ENCODE results near the gene TNFAIP1.

The TNFAIP1 gene

DNA sequence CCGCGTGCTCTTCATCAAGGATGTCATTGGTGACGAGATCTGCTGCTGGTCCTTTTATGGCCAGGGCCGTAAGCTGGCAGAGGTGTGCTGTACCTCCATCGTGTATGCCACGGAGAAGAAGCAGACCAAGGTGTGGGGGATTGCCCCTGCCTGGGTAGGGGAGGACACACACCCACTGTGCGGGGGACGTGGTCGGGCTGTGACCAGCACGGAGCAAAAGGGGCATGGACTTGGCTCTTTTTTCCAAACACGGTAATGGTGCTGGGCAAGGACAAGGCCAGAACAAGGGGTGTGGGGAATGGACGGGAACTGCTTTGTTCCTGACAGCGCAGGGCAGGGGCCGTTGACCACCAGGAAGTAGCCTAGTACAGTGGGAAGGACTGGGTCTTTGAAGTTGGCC is 6.8 kb downstream of the TNFAIP1 start:
- TF ChIP-seq NFRKB (IDR thresholded peaks at IDR 0.05) (no peak), L3MBTL2 (conservative IDR thresholded peaks at IDR 0.05) (no peak), HDGF (IDR thresholded peaks at IDR 0.05; ENCODE audit: borderline replicate concordance) (no peak), ZNF384 (IDR thresholded peaks at IDR 0.05) (no peak), FOXK2 (IDR thresholded peaks at IDR 0.05) (no peak), SUZ12 (IDR thresholded peaks at IDR 0.05) (no peak), ELF4 (IDR thresholded peaks at IDR 0.05) (no peak), BHLHE40 (IDR thresholded peaks at IDR 0.05; ENCODE audit: borderline replicate concordance) (no peak)
- CTCF ChIA-PET, result no interaction called here
- POLR2A ChIA-PET, result interaction anchor here (3.0 kb wide), 1 partner anchor 15 kb away, joined by 18 read pairs; the partner anchor contains the start of gene POLDIP2
- DNase-seq (ENCODE audit: extremely low spot score), result no peak

DNA sequence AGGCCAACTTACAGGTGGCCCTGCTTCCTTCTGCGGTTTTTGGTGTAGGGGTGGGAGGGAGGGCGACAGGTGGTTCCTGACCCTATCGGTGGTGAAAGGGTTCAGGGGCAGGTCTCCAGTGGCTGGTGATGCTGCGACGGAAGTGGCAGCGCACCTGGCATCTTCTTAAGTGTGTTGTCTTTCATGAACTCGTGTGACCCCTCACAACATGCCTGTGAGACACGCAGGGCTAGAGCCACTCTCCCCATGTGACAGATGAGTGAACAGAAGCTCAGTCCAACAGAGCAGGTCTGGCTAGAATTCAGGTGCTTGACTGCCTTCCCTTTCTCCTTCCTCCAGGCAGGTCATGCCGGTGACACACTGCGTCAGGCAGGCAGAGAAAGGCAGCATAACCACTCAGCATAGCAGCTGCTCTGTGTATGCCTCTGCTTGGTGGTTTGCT is 8.0 kb downstream of the TNFAIP1 start:
- ChIA-PET CTCF (no interaction called here), POLR2A (interaction anchor here (0.9 to 3.0 kb wide), 5 partner anchors 8 to 23 kb away, joined by 3 to 18 read pairs (median 8); partner anchors contain the start of genes IFT20, POLDIP2 and TNFAIP1)
- TF ChIP-seq FOXA1 (IDR thresholded peaks at IDR 0.05) (no peak), NFRKB (IDR thresholded peaks at IDR 0.05) (no peak), FOXK2 (IDR thresholded peaks at IDR 0.05) (no peak), ZNF384 (IDR thresholded peaks at IDR 0.05) (no peak), ELF4 (IDR thresholded peaks at IDR 0.05) (no peak), LEF1 (IDR thresholded peaks at IDR 0.05; ENCODE audit: borderline replicate concordance) (no peak), SUZ12 (IDR thresholded peaks at IDR 0.05) (no peak), BHLHE40 (IDR thresholded peaks at IDR 0.05; ENCODE audit: borderline replicate concordance) (no peak), HDGF (IDR thresholded peaks at IDR 0.05; ENCODE audit: borderline replicate concordance) (no peak), SP1 (IDR thresholded peaks at IDR 0.05) (no peak)
- TF ChIP-seq, protein P1, sequence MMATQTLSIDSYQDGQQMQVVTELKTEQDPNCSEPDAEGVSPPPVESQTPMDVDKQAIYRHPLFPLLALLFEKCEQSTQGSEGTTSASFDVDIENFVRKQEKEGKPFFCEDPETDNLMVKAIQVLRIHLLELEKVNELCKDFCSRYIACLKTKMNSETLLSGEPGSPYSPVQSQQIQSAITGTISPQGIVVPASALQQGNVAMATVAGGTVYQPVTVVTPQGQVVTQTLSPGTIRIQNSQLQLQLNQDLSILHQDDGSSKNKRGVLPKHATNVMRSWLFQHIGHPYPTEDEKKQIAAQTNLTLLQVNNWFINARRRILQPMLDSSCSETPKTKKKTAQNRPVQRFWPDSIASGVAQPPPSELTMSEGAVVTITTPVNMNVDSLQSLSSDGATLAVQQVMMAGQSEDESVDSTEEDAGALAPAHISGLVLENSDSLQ (IDR thresholded peaks at IDR 0.05), result no peak
- no peak for DNase-seq (ENCODE audit: extremely low spot score)

DNA sequence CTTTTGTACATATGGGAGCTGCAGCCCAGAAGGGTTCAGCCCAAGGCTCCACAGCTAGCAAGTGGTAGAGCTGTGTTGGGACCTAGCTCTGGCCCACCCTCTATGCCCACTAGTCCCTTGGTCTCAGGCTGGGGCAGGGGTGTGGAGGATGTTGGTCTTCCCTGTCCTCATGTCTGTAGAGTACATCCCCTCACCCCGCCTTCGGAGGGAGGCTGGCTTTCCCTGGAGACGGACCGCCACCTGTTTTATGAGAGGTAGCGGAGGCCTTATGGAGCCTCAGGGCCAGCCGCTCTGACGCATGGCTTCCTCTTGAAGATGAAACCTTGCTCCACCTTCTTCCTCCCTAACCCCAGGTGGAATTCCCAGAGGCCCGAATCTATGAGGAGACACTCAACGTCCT is 8.4 kb downstream of the TNFAIP1 start:
- ChIA-PET CTCF (no interaction called here), POLR2A (interaction anchor here (1.0 to 3.0 kb wide), 4 partner anchors 8 to 24 kb away, joined by 4 to 18 read pairs (median 11); partner anchors contain the start of genes IFT20, POLDIP2 and TNFAIP1)
- TF ChIP-seq SP1 (IDR thresholded peaks at IDR 0.05), result no peak
- no peak for TF ChIP-seq LEF1 (IDR thresholded peaks at IDR 0.05; ENCODE audit: borderline replicate concordance)
- TF ChIP-seq, protein P1 (IDR thresholded peaks at IDR 0.05), result no peak
- no peak for TF ChIP-seq TARDBP (IDR thresholded peaks at IDR 0.05)
- no peak for TF ChIP-seq ZNF384 (IDR thresholded peaks at IDR 0.05)
- TF ChIP-seq NFRKB (IDR thresholded peaks at IDR 0.05), result no peak
- TF ChIP-seq FOXA1 (IDR thresholded peaks at IDR 0.05), result no peak
- DNase-seq (ENCODE audit: extremely low spot score), result no peak

DNA sequence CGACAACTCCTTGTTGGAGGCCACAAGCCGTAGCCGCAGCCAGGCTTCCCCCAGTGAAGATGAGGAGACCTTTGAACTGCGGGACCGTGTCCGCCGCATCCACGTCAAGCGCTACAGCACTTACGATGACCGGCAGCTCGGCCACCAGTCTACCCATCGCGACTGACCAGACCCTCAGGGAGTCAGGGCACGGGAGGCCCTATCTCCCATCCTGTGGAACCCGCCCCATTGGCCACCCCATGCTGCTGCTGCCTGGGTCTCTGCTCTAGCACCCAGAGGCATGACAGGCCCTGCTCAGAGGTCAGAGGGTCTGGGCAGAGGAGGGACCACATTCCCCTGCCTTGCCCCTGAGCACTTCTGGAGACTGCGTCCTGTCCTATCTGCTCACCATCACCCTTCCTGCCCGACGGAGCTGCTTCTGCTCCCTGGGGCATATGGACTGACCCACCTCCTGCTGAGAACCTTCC is 8.9 kb downstream of the TNFAIP1 start:
- ChIA-PET POLR2A (interaction anchor here (1.2 to 3.0 kb wide), 4 partner anchors 9 to 26 kb away, joined by 3 to 18 read pairs (median 11); partner anchors contain the start of genes IFT20, POLDIP2, TNFAIP1 and VTN), CTCF (no interaction called here)
- TF ChIP-seq FOXK2 (IDR thresholded peaks at IDR 0.05), result no peak
- TF ChIP-seq LEF1 (IDR thresholded peaks at IDR 0.05; ENCODE audit: borderline replicate concordance), result no peak
- no peak for TF ChIP-seq BHLHE40 (IDR thresholded peaks at IDR 0.05; ENCODE audit: borderline replicate concordance)
- no peak for TF ChIP-seq TARDBP (IDR thresholded peaks at IDR 0.05)
- DNase-seq (ENCODE audit: extremely low spot score), result no peak

DNA sequence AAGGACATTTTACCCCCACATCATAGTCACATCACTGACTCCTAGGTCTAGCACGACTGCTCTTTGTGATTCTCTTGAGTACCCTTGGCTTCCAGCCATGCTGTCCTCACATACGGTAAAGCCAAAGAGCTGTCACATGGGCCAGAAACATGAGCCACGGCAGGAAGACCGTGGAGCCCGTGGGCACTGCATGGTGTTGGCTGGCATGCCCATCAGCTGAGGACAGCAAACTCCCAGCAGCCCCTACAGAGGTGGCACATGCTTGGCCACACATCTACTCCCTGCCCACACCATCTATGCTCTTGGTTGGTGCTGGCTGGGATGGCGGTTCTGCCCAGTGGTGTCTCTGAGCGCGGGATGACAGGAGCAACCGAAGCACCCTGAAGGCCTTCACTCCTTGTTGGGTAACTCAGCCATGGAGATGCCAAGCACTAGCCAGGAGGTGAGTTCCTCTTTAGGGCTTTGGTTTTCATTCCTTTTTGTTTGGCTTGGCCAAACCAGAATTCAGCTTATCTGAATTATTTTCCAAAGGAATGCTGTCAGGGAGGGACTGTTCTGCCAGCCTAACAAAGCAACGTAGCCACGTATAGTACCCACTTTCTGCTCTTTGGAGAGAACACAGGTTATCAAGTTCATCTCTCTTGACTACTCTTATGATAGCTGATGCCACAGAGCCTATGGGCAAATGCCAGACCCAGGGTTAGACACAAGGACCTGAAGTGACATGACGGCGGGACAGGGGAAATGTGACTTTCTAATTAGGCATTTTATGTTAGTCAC is 10.0 kb downstream of the TNFAIP1 start:
- ChIA-PET CTCF (interaction anchor here (0.6 to 1.1 kb wide), 3 partner anchors 10 to 482 kb away, joined by 3 to 8 read pairs (median 3); partner anchors contain the start of genes IFT20 and TNFAIP1), POLR2A (interaction anchor here (0.9 to 4.0 kb wide), 7 partner anchors 9 to 60 kb away, joined by 3 to 36 read pairs (median 8); partner anchors contain the start of genes IFT20, POLDIP2, SLC46A1 and TNFAIP1)
- no peak for DNase-seq (ENCODE audit: extremely low spot score)

DNA sequence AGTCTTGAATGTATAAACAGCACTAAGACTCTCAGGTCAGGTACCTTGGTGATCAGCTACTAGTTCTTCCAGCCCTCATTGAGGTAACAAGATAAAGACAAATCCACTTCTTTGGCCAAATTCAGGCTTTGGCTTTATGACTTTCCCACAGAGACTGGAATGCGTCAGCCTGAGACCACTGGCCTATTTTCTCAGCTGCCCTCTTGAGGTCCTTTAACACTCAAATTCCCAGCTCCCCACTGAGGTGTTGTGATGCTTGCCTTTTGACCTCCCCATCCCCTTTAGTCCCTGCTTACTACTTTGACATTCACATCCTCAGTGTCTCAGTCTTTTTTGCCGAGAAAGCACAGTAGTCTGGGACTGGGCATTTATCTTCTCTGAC is 10.6 kb downstream of the TNFAIP1 start:
- CTCF ChIA-PET, result interaction anchor here (0.6 to 1.6 kb wide), 4 partner anchors 11 to 482 kb away, joined by 3 to 8 read pairs (median 3); partner anchors contain the start of genes IFT20 and TNFAIP1
- POLR2A ChIA-PET, result interaction anchor here (2.0 to 4.0 kb wide), 3 partner anchors 11 to 59 kb away, joined by 8 to 36 read pairs (median 18); partner anchors contain the start of genes IFT20, POLDIP2, SLC46A1 and TNFAIP1
- no peak for TF ChIP-seq NFRKB (IDR thresholded peaks at IDR 0.05)
- no peak for TF ChIP-seq SUZ12 (IDR thresholded peaks at IDR 0.05)
- TF ChIP-seq L3MBTL2 (conservative IDR thresholded peaks at IDR 0.05), result no peak
- no peak for TF ChIP-seq HDGF (IDR thresholded peaks at IDR 0.05; ENCODE audit: borderline replicate concordance)
- TF ChIP-seq, protein P1 (IDR thresholded peaks at IDR 0.05), result no peak
- no peak for TF ChIP-seq ZNF384 (IDR thresholded peaks at IDR 0.05)
- TF ChIP-seq ELF4 (IDR thresholded peaks at IDR 0.05), result no peak
- no peak for TF ChIP-seq FOXA1 (IDR thresholded peaks at IDR 0.05)
- no peak for TF ChIP-seq TARDBP (IDR thresholded peaks at IDR 0.05)
- no peak for TF ChIP-seq SP1 (IDR thresholded peaks at IDR 0.05)
- TF ChIP-seq CTBP1 (IDR thresholded peaks at IDR 0.05; ENCODE audit: borderline replicate concordance), result no peak
- no peak for TF ChIP-seq FOXK2 (IDR thresholded peaks at IDR 0.05)
- TF ChIP-seq ARNT (IDR thresholded peaks at IDR 0.05), result no peak
- no peak for TF ChIP-seq FOXM1 (IDR thresholded peaks at IDR 0.05; ENCODE audit: borderline replicate concordance)
- TF ChIP-seq BHLHE40 (IDR thresholded peaks at IDR 0.05; ENCODE audit: borderline replicate concordance), result no peak
- no peak for TF ChIP-seq LEF1 (IDR thresholded peaks at IDR 0.05; ENCODE audit: borderline replicate concordance)

More for the DNA sequence above, 10.0 kb downstream of the TNFAIP1 start:
- TF ChIP-seq BHLHE40 (IDR thresholded peaks at IDR 0.05; ENCODE audit: borderline replicate concordance) (no peak), NFRKB (IDR thresholded peaks at IDR 0.05) (no peak), ARNT (IDR thresholded peaks at IDR 0.05) (no peak)

More for the DNA sequence above, 10.6 kb downstream of the TNFAIP1 start:
- no peak for DNase-seq (ENCODE audit: extremely low spot score)
